ENCODE measurements around the gene CNTN1. TPM values are rescaled to one million over a fixed set of nuclear protein-coding genes. Genes with fewer than 3 reads are reported as not detected.

CNTN1 gene
- total and polyA plus RNA-seq, 10 of the 15 experiments (the other 5 are each of a cell fraction or from before 2014, with no cell fraction given) = 0.06 to 0.14 TPM; not detected in 8

DNA sequence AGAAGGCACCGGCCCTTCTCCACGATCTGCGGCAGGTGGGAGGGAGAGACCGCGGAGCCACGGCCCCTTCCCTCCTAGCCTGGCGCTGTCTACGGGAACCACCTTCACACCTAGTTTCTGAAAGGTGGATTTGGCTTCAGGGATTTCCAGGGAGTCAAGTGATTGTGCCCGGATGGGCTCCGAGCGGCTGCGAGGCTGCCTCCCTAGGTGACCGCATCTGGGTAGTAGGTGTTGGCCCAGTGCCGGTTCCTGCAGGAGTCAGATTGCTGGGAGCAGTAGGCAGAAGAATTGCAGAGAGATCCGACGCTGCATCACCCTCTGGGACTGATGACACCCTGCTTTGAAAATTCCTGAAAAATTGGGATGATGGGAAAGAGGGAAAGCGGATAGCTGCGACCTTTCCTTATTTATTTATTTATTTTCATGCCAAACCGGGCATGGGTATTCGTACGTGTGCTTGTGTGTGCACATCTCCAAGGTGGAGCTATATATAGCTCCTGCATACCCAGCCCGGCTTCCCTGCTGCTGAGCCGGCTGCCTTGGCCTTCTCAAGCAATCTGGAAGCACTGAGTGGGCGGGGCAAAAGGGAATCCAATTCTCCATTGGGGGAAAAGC is 1.1 kb downstream of the CNTN1 start:
- Histone ChIP-seq H3K4me2 (ENCODE audit: control insufficient read depth, insufficient read depth) (no peak overlapping the region), H3K9me3 (replicated peaks; ENCODE audit: control insufficient read depth, insufficient read depth, low read length) (no peaks in the 10 kb centered on the region), H4K20me1 (ENCODE audit: control insufficient read depth, insufficient read depth) (no peaks in the 10 kb centered on the region), H3K36me3 (ENCODE audit: control insufficient read depth in 2 of 2, insufficient read depth in 2 of 2, low read length in 1 of 2) (no peaks in the 10 kb centered on the region), H3K9ac (ENCODE audit: control insufficient read depth, insufficient read depth, low read length) (no peak overlapping the region), H3K27ac (ENCODE audit: control insufficient read depth, insufficient read depth) (no peak overlapping the region), H3K4me1 (ENCODE audit: control insufficient read depth, insufficient read depth, low read length) (no peaks in the 10 kb centered on the region), H3K27me3 (replicated peaks in 1 of 2; ENCODE audit: control insufficient read depth in 2 of 2, insufficient read depth in 2 of 2, low read length in 1 of 2) (peaks cover 4 to 5% of the 10 kb centered on the region in 2 experiments), H3K79me2 (ENCODE audit: control insufficient read depth, insufficient read depth, low read length) (no peaks in the 10 kb centered on the region), H3K4me3 (no peak overlapping the region), H2AFZ (ENCODE audit: control insufficient read depth, low read depth, low read length) (no peak overlapping the region)
- in situ Hi-C loops (cut with MboI) = no loop called here
- SMC1A ChIA-PET (ENCODE audit: uncharacterized antibody, unreplicated experiment) = no interaction called here
- RAD21 ChIA-PET (ENCODE audit: unreplicated experiment) = no interaction called here
- FAIRE-seq (no peak), ATAC-seq (no peak), DNase-seq (ENCODE audit: low read depth, low spot score) (no peak)
- WGBS (ENCODE audit: insufficient coverage, insufficient replicate concordance, low lambda C conversion rate, missing lambda C conversion rate) = 26% methylated on average over 24 of the region's 24 CpGs
- BruUV-seq (replicated peaks) = no TSS peak
- CTCF ChIA-PET = no interaction called here
- intact Hi-C loops (cut with micrococcal nuclease; ENCODE audit: unreplicated experiment) = no loop called here
- POLR2A ChIA-PET = no interaction called here
- no peak for TF ChIP-seq FOXM1 (IDR thresholded peaks at IDR 0.05; ENCODE audit: low read depth, low read length)
- TF ChIP-seq HDGF (IDR thresholded peaks at IDR 0.05) = no peak
- TF ChIP-seq SUPT20H (IDR thresholded peaks at IDR 0.05; ENCODE audit: borderline replicate concordance, control insufficient read depth, low read depth, low read length) = no peak
- no peak for TF ChIP-seq ZZZ3 (IDR thresholded peaks at IDR 0.05; ENCODE audit: control insufficient read depth, insufficient read length, low read depth)
- TF ChIP-seq, protein P1, sequence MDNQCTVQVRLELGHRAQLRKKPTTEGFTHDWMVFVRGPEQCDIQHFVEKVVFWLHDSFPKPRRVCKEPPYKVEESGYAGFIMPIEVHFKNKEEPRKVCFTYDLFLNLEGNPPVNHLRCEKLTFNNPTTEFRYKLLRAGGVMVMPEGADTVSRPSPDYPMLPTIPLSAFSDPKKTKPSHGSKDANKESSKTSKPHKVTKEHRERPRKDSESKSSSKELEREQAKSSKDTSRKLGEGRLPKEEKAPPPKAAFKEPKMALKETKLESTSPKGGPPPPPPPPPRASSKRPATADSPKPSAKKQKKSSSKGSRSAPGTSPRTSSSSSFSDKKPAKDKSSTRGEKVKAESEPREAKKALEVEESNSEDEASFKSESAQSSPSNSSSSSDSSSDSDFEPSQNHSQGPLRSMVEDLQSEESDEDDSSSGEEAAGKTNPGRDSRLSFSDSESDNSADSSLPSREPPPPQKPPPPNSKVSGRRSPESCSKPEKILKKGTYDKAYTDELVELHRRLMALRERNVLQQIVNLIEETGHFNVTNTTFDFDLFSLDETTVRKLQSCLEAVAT (IDR thresholded peaks at IDR 0.05) = no peak
- no peak for TF ChIP-seq PAX5 (IDR thresholded peaks at IDR 0.05; ENCODE audit: borderline replicate concordance, low read depth, low read length)
- no peak for TF ChIP-seq MEF2A (IDR thresholded peaks at IDR 0.05; ENCODE audit: insufficient read depth, low read depth, low read length)
- TF ChIP-seq, protein P2, sequence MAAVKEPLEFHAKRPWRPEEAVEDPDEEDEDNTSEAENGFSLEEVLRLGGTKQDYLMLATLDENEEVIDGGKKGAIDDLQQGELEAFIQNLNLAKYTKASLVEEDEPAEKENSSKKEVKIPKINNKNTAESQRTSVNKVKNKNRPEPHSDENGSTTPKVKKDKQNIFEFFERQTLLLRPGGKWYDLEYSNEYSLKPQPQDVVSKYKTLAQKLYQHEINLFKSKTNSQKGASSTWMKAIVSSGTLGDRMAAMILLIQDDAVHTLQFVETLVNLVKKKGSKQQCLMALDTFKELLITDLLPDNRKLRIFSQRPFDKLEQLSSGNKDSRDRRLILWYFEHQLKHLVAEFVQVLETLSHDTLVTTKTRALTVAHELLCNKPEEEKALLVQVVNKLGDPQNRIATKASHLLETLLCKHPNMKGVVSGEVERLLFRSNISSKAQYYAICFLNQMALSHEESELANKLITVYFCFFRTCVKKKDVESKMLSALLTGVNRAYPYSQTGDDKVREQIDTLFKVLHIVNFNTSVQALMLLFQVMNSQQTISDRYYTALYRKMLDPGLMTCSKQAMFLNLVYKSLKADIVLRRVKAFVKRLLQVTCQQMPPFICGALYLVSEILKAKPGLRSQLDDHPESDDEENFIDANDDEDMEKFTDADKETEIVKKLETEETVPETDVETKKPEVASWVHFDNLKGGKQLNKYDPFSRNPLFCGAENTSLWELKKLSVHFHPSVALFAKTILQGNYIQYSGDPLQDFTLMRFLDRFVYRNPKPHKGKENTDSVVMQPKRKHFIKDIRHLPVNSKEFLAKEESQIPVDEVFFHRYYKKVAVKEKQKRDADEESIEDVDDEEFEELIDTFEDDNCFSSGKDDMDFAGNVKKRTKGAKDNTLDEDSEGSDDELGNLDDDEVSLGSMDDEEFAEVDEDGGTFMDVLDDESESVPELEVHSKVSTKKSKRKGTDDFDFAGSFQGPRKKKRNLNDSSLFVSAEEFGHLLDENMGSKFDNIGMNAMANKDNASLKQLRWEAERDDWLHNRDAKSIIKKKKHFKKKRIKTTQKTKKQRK (IDR thresholded peaks at IDR 0.05; ENCODE audit: low read depth, low read length) = no peak
- TF ChIP-seq LARP7 (IDR thresholded peaks at IDR 0.05) = no peak
- TF ChIP-seq, protein P3, sequence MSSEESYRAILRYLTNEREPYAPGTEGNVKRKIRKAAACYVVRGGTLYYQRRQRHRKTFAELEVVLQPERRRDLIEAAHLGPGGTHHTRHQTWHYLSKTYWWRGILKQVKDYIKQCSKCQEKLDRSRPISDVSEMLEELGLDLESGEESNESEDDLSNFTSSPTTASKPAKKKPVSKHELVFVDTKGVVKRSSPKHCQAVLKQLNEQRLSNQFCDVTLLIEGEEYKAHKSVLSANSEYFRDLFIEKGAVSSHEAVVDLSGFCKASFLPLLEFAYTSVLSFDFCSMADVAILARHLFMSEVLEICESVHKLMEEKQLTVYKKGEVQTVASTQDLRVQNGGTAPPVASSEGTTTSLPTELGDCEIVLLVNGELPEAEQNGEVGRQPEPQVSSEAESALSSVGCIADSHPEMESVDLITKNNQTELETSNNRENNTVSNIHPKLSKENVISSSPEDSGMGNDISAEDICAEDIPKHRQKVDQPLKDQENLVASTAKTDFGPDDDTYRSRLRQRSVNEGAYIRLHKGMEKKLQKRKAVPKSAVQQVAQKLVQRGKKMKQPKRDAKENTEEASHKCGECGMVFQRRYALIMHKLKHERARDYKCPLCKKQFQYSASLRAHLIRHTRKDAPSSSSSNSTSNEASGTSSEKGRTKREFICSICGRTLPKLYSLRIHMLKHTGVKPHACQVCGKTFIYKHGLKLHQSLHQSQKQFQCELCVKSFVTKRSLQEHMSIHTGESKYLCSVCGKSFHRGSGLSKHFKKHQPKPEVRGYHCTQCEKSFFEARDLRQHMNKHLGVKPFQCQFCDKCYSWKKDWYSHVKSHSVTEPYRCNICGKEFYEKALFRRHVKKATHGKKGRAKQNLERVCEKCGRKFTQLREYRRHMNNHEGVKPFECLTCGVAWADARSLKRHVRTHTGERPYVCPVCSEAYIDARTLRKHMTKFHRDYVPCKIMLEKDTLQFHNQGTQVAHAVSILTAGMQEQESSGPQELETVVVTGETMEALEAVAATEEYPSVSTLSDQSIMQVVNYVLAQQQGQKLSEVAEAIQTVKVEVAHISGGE (CRISPR knock-in tag; IDR thresholded peaks at IDR 0.05) = no peak
- no peak for TF ChIP-seq NBN (IDR thresholded peaks at IDR 0.05)
- no peak for TF ChIP-seq SMAD5 (IDR thresholded peaks at IDR 0.05; ENCODE audit: low read depth)
- TF ChIP-seq RCOR1 (conservative IDR thresholded peaks at IDR 0.05; ENCODE audit: low read depth, low read length) = no peak
- no peak for TF ChIP-seq SRF (IDR thresholded peaks at IDR 0.05; ENCODE audit: low read depth in 2 of 2, low read length in 2 of 2)
- TF ChIP-seq FOS (IDR thresholded peaks at IDR 0.05; ENCODE audit: borderline replicate concordance, extremely low read depth, insufficient read length) = no peak
- no peak for TF ChIP-seq NFXL1 (IDR thresholded peaks at IDR 0.05; ENCODE audit: borderline replicate concordance)
- no peak for TF ChIP-seq ZNF24 (IDR thresholded peaks at IDR 0.05)
